ENCODE measurements around the gene DHRS3.
A peak's percentile ranks its signal among the peaks of the same experiment; 100 is the strongest.
"Not testable (repeated sequence)": the region's sequence is repeated elsewhere in the genome, so short reads cannot be mapped to it uniquely, and the experiment has no call there.

DHRS3 gene

DNA sequence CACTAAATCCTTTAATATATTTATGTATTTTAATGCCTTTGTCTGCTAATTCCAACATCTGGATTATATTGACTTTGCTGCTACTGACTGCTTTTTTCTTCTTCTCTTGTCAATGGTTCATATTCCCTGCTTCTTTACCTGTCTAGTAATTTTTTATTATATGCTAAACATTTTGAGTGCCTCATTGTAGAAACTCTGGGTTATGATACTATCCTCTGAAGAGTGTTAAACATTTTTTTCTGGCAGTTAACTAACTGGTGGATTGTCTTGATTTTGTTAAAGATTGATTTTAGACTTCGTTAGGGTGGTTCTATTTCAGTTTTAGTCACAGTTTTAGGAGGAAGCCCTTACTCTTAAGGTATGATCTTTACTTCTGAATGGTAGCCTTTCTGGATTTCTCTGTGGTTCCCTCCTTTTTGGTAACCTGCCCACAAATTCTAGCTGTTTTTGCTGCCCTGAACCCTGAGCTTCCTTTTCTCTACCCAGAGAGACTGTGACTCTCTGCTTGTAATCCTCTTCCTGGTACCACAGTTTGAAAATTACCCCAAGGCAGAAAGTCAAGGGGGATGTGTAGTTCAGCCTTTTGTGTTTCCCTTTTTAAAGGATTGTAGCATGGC, 81.9 kb downstream of the DHRS3 start:
- no peak overlapping the region for H3K4me3 Mint-ChIP-seq
- H3K9me3 Mint-ChIP-seq: peaks cover 27% of the 10 kb centered on the region
- peaks cover 8% of the 10 kb centered on the region for H3K4me1 Mint-ChIP-seq (ENCODE audit: low read depth)
- no peaks in the 10 kb centered on the region for H3K27me3 Mint-ChIP-seq (ENCODE audit: low read depth)
- peaks cover 35% of the 10 kb centered on the region for H3K36me3 Mint-ChIP-seq (ENCODE audit: low read depth)
- no peak overlapping the region for H3K27ac Mint-ChIP-seq

DNA sequence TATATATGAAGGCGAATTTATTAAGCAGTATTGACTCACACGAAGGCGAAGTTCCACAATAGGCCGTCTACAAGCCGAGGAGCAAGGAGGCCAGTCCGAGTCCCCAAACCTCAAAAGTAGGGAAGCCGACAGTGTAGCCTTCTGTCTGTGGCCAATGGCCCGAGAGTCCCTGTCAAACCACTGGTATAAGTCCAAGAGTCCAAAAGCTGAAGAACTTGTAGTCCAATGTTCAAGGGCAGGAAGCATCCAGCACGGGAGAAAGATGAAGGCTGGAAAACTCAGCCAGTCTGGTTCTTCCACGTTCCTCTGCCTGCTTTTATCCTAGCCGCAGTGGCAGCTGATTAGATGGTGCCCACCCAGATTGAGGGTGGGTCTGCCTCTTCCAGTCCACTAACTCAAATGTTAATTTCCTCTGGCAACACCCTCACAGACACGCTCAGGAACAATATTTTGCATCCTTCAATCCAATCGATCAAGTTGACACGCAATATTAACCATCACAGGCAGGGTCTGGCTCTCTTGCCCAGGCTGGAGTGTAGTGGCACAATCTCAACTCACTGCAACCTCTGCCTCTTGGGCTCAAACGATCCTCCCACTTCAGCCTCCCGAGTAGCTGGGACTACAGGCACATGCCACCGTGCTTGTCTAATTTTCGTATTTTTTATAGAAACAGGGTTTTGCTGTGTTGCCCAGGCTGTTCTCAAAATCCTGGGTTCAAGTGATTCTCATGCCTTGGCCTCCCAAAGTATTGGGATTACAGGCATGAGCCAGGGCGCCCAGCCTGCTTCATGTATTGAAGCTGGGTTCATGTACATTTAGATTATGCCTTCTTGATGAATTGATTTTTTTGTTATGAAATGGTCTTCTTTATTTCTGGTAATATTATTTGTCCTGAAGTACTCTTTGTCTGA, 85.3 kb downstream of the DHRS3 start:
- H3K4me1 Mint-ChIP-seq (ENCODE audit: low read depth): peaks cover 17% of the 10 kb centered on the region
- peaks cover 32% of the 10 kb centered on the region for H3K36me3 Mint-ChIP-seq (ENCODE audit: low read depth)
- H3K9me3 Mint-ChIP-seq: peaks cover 25% of the 10 kb centered on the region
- H3K27ac Mint-ChIP-seq: no peak overlapping the region
- H3K27me3 Mint-ChIP-seq (ENCODE audit: low read depth): no peaks in the 10 kb centered on the region
- H3K4me3 Mint-ChIP-seq: no peak overlapping the region

- peaks cover 12% of the 10 kb centered on the region for H3K9me3 Mint-ChIP-seq
- peaks cover 20% of the 10 kb centered on the region for H3K36me3 Mint-ChIP-seq (ENCODE audit: low read depth)
- H3K27ac Mint-ChIP-seq: no peak overlapping the region
- H3K4me3 Mint-ChIP-seq: no peak overlapping the region
- peaks cover 14% of the 10 kb centered on the region for H3K4me1 Mint-ChIP-seq (ENCODE audit: low read depth)
- no peaks in the 10 kb centered on the region for H3K27me3 Mint-ChIP-seq (ENCODE audit: low read depth)
Measured at GRCh38 chr1:12531179-12531499, 86.9 kb downstream of the DHRS3 start.

GRCh38 chr1:12530462-12531178, 87.4 kb downstream of the DHRS3 start:
- H3K27me3 Mint-ChIP-seq (ENCODE audit: low read depth): no peaks in the 10 kb centered on the region
- peaks cover 16% of the 10 kb centered on the region for H3K36me3 Mint-ChIP-seq (ENCODE audit: low read depth)
- H3K4me1 Mint-ChIP-seq (ENCODE audit: low read depth): peaks cover 14% of the 10 kb centered on the region
- H3K9me3 Mint-ChIP-seq: peaks cover 7% of the 10 kb centered on the region
- H3K27ac Mint-ChIP-seq: no peak overlapping the region
- H3K4me3 Mint-ChIP-seq: no peak overlapping the region

DNA sequence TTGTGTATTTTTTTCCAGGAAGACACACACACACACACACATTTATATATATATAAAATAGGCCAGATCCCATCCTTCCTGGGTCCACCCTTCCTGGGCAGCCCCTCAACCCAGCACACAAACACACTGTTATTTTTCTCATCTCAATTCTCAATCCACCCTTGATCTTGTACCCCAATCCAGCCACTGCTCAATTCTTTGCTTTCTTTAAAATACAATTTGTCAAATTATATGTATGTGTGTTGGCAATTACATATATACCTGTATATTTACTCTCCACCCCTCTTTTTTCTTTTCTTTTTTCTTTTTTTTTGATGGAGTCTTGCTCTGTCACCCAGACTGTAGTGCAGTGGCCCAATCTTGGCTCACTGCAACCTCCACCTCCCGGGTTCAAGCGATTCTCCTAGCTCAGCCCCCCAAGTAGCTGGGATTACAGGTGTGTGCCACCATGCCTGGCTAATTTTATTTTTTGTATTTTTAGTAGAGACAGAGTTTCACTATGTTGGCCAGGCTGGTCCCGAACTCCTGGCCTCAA, 88.3 kb downstream of the DHRS3 start:
- Mint-ChIP-seq H3K4me3 (no peak overlapping the region), H3K36me3 (ENCODE audit: low read depth) (peaks cover 11% of the 10 kb centered on the region), H3K4me1 (ENCODE audit: low read depth) (peaks cover 17% of the 10 kb centered on the region), H3K27me3 (ENCODE audit: low read depth) (no peaks in the 10 kb centered on the region), H3K27ac (no peak overlapping the region), H3K9me3 (no peaks in the 10 kb centered on the region)

DNA sequence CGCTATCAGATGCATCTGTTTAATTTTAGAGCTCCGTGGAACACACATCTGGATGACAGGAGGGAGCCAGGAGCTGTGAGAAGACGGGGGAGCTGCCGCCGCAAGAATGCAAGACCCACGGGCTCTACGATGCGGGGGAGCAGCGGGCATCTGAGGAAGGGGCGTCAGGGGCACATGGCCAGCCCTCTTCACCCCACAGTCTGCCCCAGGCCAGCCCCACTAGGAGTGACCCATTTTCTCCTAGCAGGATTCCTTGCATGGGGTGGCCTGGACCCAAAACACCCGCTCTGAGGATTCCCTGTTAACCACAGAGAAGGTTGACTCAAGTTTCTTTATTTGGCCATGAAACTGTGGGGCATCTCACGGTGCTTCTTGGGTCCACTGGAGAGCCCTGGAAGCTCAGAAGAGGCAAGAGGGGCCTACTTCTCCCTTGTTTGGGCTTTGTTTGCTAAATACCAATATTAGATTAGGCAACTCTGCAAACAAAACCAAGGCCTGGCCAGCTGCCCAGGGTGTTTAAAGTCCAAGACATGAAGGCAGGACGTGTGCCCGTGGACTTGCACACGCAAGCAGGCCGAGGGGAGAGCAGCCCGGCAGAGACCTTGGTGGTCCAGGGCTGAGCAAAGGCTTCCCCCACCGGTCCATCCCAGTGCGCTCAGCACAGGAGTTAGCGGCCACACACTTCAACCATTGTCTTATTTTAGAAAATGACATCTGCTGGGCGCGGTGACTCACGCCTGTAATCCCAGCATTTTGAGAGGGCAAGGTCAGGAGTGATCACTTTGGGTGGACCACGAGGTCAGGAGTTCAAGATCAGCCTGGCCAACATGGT, 89.8 kb downstream of the DHRS3 start:
- H3K4me1 Mint-ChIP-seq (ENCODE audit: low read depth): peaks cover 14% of the 10 kb centered on the region
- no peaks in the 10 kb centered on the region for H3K27me3 Mint-ChIP-seq (ENCODE audit: low read depth)
- H3K27ac Mint-ChIP-seq: no peak overlapping the region
- H3K36me3 Mint-ChIP-seq (ENCODE audit: low read depth): peaks cover 9% of the 10 kb centered on the region
- H3K9me3 Mint-ChIP-seq: peaks cover 4% of the 10 kb centered on the region
- no peak overlapping the region for H3K4me3 Mint-ChIP-seq

- Mint-ChIP-seq H3K27me3 (ENCODE audit: low read depth) (no peaks in the 10 kb centered on the region), H3K36me3 (ENCODE audit: low read depth) (peaks cover 9% of the 10 kb centered on the region), H3K4me3 (no peak overlapping the region), H3K9me3 (peaks cover 4% of the 10 kb centered on the region), H3K4me1 (ENCODE audit: low read depth) (peaks cover 14% of the 10 kb centered on the region), H3K27ac (no peak overlapping the region)
Measured at GRCh38 chr1:12527564-12527963, 90.4 kb downstream of the DHRS3 start.

DNA sequence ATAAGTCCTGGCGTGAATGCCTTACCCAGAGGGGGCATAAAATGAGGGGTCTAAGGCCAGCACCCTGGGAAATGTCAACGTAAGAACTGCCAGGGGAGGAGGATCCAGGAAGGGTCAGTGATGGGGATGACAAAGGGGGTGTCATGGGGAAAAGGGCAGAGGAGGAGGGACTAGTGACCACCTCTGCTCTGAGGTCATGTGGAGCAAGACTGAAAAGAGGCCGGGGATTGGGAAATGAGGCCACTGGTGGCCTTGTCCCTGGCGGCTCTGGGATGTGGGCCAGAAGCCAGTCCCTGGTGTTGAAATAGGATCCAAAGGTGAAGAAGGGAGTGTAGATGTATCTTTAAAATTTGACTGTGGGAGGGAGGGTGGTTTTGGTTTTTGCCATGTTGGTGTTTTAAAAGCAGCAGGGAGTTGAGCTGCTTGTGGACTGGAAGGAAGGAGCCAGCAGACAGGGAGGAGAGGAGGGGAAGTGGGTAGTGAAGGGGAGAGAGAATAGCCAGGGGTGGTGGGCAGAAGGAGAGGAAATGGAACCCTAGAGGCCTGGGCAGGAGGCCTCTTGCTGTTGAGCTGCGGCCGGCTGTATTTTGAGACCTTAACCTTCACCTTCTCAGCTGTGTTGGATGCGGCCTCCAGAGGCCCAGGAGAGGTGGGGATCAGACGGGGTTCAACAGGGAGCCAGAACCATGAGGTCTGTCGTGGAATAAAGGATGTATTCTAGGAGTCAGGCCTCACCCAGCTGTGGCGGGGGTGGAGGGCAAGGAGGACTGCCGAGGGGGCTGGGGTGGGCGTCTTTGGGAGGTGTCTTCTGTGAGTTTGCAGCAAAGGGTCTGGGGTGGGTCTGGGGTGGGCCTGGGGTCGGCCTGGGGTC, 92.5 kb downstream of the DHRS3 start:
- no peak overlapping the region for H3K4me3 Mint-ChIP-seq
- H3K27ac Mint-ChIP-seq: peak overlapping the region; percentile 16

GRCh38 chr1:12524266-12524665, 93.7 kb downstream of the DHRS3 start:
- Mint-ChIP-seq H3K9me3 (peaks cover 4% of the 10 kb centered on the region), H3K36me3 (ENCODE audit: low read depth) (peaks cover 9% of the 10 kb centered on the region), H3K27ac (no peak overlapping the region), H3K4me1 (ENCODE audit: low read depth) (peaks cover 5% of the 10 kb centered on the region), H3K27me3 (ENCODE audit: low read depth) (no peaks in the 10 kb centered on the region), H3K4me3 (no peak overlapping the region)

More for the DNA sequence above, 92.5 kb downstream of the DHRS3 start:
- H3K4me1 Mint-ChIP-seq (ENCODE audit: low read depth): peaks cover 12% of the 10 kb centered on the region
- peaks cover 4% of the 10 kb centered on the region for H3K9me3 Mint-ChIP-seq
- no peaks in the 10 kb centered on the region for H3K27me3 Mint-ChIP-seq (ENCODE audit: low read depth)
- peaks cover 6% of the 10 kb centered on the region for H3K36me3 Mint-ChIP-seq (ENCODE audit: low read depth)

DNA sequence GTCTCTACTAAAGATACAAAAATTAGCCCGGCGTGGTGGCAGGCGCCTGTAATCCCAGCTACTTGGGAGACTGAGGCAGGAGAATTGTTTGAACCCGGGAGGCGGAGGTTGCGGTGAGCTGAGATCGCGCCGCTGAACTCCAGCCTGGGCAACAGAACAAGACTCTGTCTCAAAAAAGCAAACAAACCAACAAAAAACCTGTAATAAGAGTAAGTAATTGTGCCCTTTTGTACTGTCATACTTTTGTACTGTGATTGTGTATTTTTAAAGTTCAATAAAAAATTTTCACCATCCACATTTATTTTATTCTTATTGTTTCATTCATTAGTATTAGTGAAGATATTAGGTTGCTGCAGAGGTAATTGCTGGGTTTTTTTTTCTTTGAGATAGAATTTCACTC, 95.2 kb downstream of the DHRS3 start:
- H3K27me3 Mint-ChIP-seq (ENCODE audit: low read depth); H3K27ac Mint-ChIP-seq; H3K4me3 Mint-ChIP-seq: not testable (repeated sequence)

DNA sequence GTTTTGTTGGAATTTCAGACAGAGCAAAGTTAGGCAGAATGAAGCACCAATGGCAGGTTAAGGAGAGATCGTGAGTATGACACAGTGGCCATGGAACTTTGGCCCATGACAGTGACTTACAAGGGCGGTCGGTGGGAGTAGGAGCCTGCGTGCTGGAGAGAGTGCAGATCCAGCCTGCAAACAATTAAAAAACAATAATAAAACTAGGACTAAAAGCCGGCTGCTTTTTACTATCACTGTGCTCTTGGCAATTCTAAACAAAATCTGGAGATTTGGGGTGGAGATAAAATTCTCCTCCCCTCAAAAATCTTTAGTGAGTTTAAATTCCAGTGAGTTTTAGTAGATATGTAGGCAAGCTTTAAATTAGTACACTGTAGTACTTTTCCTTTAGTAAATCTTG, 96.9 kb downstream of the DHRS3 start:
- Mint-ChIP-seq H3K36me3 (ENCODE audit: low read depth) (peaks cover 17% of the 10 kb centered on the region), H3K9me3 (peaks cover 4% of the 10 kb centered on the region), H3K27ac (no peak overlapping the region), H3K4me3 (no peak overlapping the region), H3K4me1 (ENCODE audit: low read depth) (peaks cover 9% of the 10 kb centered on the region), H3K27me3 (ENCODE audit: low read depth) (no peaks in the 10 kb centered on the region)

More for the DNA sequence above, 95.2 kb downstream of the DHRS3 start:
- H3K4me1 Mint-ChIP-seq (ENCODE audit: low read depth); H3K9me3 Mint-ChIP-seq: not testable (repeated sequence)
- peaks cover 11% of the 10 kb centered on the region for H3K36me3 Mint-ChIP-seq (ENCODE audit: low read depth)

- Mint-ChIP-seq H3K36me3 (ENCODE audit: low read depth) (peaks cover 17% of the 10 kb centered on the region), H3K4me1 (ENCODE audit: low read depth) (peaks cover 6% of the 10 kb centered on the region), H3K4me3 (no peak overlapping the region), H3K27ac (no peak overlapping the region), H3K9me3 (peaks cover 4% of the 10 kb centered on the region), H3K27me3 (ENCODE audit: low read depth) (no peaks in the 10 kb centered on the region)
Measured at GRCh38 chr1:12519693-12520364, 98.2 kb downstream of the DHRS3 start.

Measured in T-helper 1 cell treated with Interleukin-12 subunit alpha and Interleukin-12 subunit beta and Interleukin-4 antibody, amounts not matched to agents 30 μg/mL and 1 μg/mL, for 36 hours (primary cell).